Adrenal gland (tissue), 12 donors: ENCODE results near the gene KCND1. TPM values are rescaled to one million over a fixed set of nuclear protein-coding genes. Genes with fewer than 3 reads are reported as not detected.

ENCODE experiments used
- DNase-seq, 7 donors: peaks; one replicate each; pipeline ENCODE4 v3.0.0-alpha.2; 2019 to 2020
- H3K27ac ChIP-seq, 5 donors: fragments of 200-600 bp; sonication (generic) in 4 of 5; 1 replicate in 3 of 5; 2 replicates in 2 of 5; pipeline versions ENCODE4 v1.5.1 to v1.8.0; 2016 to 2020; ENCODE audit warnings: mild to moderate bottlenecking in 1 of 5
- H3K27me3 ChIP-seq: fragments of 200-600 bp; 2 replicates; pipeline ENCODE4 v1.8.0; 2021
- H3K36me3 ChIP-seq, 2 donors: fragments of 200-600 bp; replicated peaks in 1 of 2; 1 replicate in 1 of 2; 2 replicates in 1 of 2; pipeline versions ENCODE4 v1.5.1 to v1.8.0; 2018 to 2022
- H3K4me1 ChIP-seq, 2 donors: fragments of 200-600 bp; replicated peaks in 1 of 2; 1 replicate in 1 of 2; 2 replicates in 1 of 2; pipeline versions ENCODE4 v1.5.1 to v1.8.0; 2018 to 2021
- H3K4me3 ChIP-seq, 4 donors: fragments of 200-600 bp; sonication (generic) in 3 of 4; one replicate each; pipeline ENCODE4 v1.5.1; 2016 to 2018
- H3K9me3 ChIP-seq, 3 donors: fragments of 200-600 bp; sonication (generic) in 1 of 3; replicated peaks in 1 of 3; 1 replicate in 2 of 3; 2 replicates in 1 of 3; pipeline versions ENCODE4 v1.5.1 to v1.8.0; 2016 to 2021
- CTCF ChIP-seq, 6 experiments: fragments of 450-650 bp in 4 of 6; fragments of 200-600 bp in 2 of 6; sonication (generic) in 1 of 6; IDR thresholded peaks; 1 replicate in 5 of 6; 2 replicates in 1 of 6; pipeline versions ENCODE4 v1.5.1 to v1.8.0; 2016 to 2021; ENCODE audit warnings: antibody characterized with exemption in 6 of 6, mild to moderate bottlenecking in 2 of 6, moderate library complexity in 1 of 6
- POLR2A ChIP-seq, 2 donors: fragments of 450-650 bp; IDR thresholded peaks; one replicate each; pipeline ENCODE4 v1.6.1; 2017; ENCODE audit warnings: antibody characterized with exemption in 2 of 2, mild to moderate bottlenecking in 2 of 2, moderate library complexity in 1 of 2
- WGBS, 4 donors: extraction: QIAGEN DNeasy Blood & Tissue Kit in 2 of 4; methylation state at CpG; one replicate each; pipeline versions ENCODE4 v1.1.5 to v1.1.7; 2013 to 2017; 5-methylcytosine and 5-hydroxymethylcytosine counted together
- intact Hi-C, 2 donors: fragments of 100-400 bp; cut with DNase I; formaldehyde crosslinking; loops; one replicate each; pipeline versions ENCODE4 v1.14.1 to v1.15.0; 2022 to 2023
- polyA plus RNA-seq, 3 donors: library from polyadenylated mRNA; stranded (reverse); fragments of 200-250 nt in 2 of 3; fragments of 350-450 nt in 1 of 3; fragmentation: Illumina TruSeq in 1 of 3; extraction: RNeasy Lipid Tissue Mini Kit (QIAGEN cat#74804) in 1 of 3; gene quantifications; one replicate each; pipeline ENCODE4 v1.2.3, GENCODE V29; 2013 to 2014
- total RNA-seq, 9 donors: library from RNA; depleted of rRNA in 4 of 9; stranded (reverse); fragments of >200 nt in 4 of 9; fragments of 120-200 nt in 1 of 9; fragmentation: NEBNext Ultra II Directional in 1 of 9; extraction: Animal tissue kit (Norgen Biotek cat#: 25700) in 1 of 9; gene quantifications; one replicate each; pipeline versions ENCODE4 v1.1.0 to v1.2.4, GENCODE V29; 2013 to 2023
- donor health status: healthy with polysubstance abuse.
- donor health status: Bipolar disorder and iron deficiency.
- donor health status: DM: yes; HTN: yes; CAD: no.
- donor health status: DM: no; HTN: no; CAD: no.
- donor health status: DM: no; HTN: no; CAD: no.
- donor health status: DM: yes; HTN: yes; CAD: no.

KCND1 gene
- total and polyA plus RNA-seq, 12 donors: 0.22 to 2.4 (median 0.95) TPM

- intact Hi-C loops: no loop called here
- Histone ChIP-seq H3K36me3 (peaks cover 0 to 23% of the 10 kb centered on the region in 2 donors), H3K4me3 (no peak overlapping the region), H3K4me1 (peaks cover 0 to 13% of the 10 kb centered on the region in 2 donors), H3K27me3 (no peaks in the 10 kb centered on the region), H3K9me3 (no peaks in the 10 kb centered on the region), H3K27ac (peak overlapping the region in 1 of 5 donors; percentile 40)
- WGBS, 4 donors: 50 to 89% (median 83%) methylated on average over 1 of the region's 1 CpG
- TF ChIP-seq CTCF (IDR thresholded peaks at IDR 0.05): no peak
- TF ChIP-seq POLR2A (IDR thresholded peaks at IDR 0.05): no peak
- DNase-seq: no peak
Measured at GRCh38 chrX:48935301-48935670, 36.4 kb downstream of the KCND1 start.

- intact Hi-C loops: no loop called here
- peaks cover 0 to 28% of the 10 kb centered on the region in 2 donors for H3K36me3 ChIP-seq
- peaks cover 0 to 13% of the 10 kb centered on the region in 2 donors for H3K4me1 ChIP-seq
- TF ChIP-seq POLR2A (IDR thresholded peaks at IDR 0.05): no peak
- no peak for TF ChIP-seq CTCF (IDR thresholded peaks at IDR 0.05)
- H3K9me3 ChIP-seq: no peaks in the 10 kb centered on the region
- WGBS, 4 donors: 65 to 89% (median 72%) methylated on average over 5 to 7 of the region's 7 CpGs
- no peak for DNase-seq
- no peak overlapping the region for H3K4me3 ChIP-seq
- no peaks in the 10 kb centered on the region for H3K27me3 ChIP-seq
- H3K27ac ChIP-seq: peak overlapping the region in 1 of 5 donors; percentile 40
Measured at GRCh38 chrX:48934581-48935300, 36.9 kb downstream of the KCND1 start.

- intact Hi-C loops: no loop called here
- H3K36me3 ChIP-seq: peaks cover 0 to 28% of the 10 kb centered on the region in 2 donors
- H3K9me3 ChIP-seq: no peaks in the 10 kb centered on the region
- no peaks in the 10 kb centered on the region for H3K27me3 ChIP-seq
- no peak for DNase-seq
- no peak for TF ChIP-seq CTCF (IDR thresholded peaks at IDR 0.05)
- no peak for TF ChIP-seq POLR2A (IDR thresholded peaks at IDR 0.05)
- H3K4me3 ChIP-seq: no peak overlapping the region
- H3K27ac ChIP-seq: no peak overlapping the region
- WGBS, 4 donors: 77 to 91% (median 85%) methylated on average over 2 of the region's 2 CpGs
- H3K4me1 ChIP-seq: peaks cover 0 to 13% of the 10 kb centered on the region in 2 donors
Measured at GRCh38 chrX:48933757-48934156, 37.9 kb downstream of the KCND1 start.

GRCh38 chrX:48927736-48928382 lies 43.8 kb downstream of the KCND1 start:
- no peaks in the 10 kb centered on the region for H3K27me3 ChIP-seq
- TF ChIP-seq CTCF (IDR thresholded peaks at IDR 0.05): no peak
- TF ChIP-seq POLR2A (IDR thresholded peaks at IDR 0.05): no peak
- WGBS, 4 donors: 65 to 86% (median 79%) methylated on average over 2 of the region's 2 CpGs
- no peaks in the 10 kb centered on the region for H3K9me3 ChIP-seq
- DNase-seq: no peak
- intact Hi-C loops: no loop called here
- H3K4me1 ChIP-seq: no peaks in the 10 kb centered on the region
- H3K36me3 ChIP-seq: peaks cover 0 to 39% of the 10 kb centered on the region in 2 donors
- H3K27ac ChIP-seq: no peak overlapping the region
- no peak overlapping the region for H3K4me3 ChIP-seq
